ENCODE measurements around the gene METTL1. TPM values are rescaled to one million over a fixed set of nuclear protein-coding genes. Genes with fewer than 3 reads are reported as not detected.
A peak's percentile ranks its signal among the peaks of the same experiment; 100 is the strongest.
"Not testable (repeated sequence)": the region's sequence is repeated elsewhere in the genome, so short reads cannot be mapped to it uniquely, and the experiment has no call there.

METTL1 gene
- polyA plus RNA-seq, 10 donors: 19.5 to 28.7 (median 25.8) TPM

GRCh38 chr12:57726151-57726883, 45.6 kb downstream of the METTL1 start:
- DNase-seq: peak in 2 of 3 donors; percentile 72 to 78

DNA sequence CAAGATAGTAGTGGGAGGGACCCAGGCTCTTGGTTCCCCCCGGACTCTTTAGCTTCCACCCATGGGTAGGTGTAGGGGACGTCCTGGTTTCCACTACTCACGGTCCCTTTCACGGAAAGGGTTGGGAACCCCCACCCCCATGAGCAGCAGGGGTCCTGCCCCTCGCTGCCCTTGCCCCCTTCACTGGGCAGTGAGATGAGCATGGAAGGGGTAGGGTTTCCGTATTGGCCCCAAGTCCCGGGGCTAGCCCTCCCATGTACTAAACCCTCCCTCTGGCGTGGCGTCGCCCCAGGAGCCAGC, 46.1 kb downstream of the METTL1 start:
- DNase-seq: no peak

DNA sequence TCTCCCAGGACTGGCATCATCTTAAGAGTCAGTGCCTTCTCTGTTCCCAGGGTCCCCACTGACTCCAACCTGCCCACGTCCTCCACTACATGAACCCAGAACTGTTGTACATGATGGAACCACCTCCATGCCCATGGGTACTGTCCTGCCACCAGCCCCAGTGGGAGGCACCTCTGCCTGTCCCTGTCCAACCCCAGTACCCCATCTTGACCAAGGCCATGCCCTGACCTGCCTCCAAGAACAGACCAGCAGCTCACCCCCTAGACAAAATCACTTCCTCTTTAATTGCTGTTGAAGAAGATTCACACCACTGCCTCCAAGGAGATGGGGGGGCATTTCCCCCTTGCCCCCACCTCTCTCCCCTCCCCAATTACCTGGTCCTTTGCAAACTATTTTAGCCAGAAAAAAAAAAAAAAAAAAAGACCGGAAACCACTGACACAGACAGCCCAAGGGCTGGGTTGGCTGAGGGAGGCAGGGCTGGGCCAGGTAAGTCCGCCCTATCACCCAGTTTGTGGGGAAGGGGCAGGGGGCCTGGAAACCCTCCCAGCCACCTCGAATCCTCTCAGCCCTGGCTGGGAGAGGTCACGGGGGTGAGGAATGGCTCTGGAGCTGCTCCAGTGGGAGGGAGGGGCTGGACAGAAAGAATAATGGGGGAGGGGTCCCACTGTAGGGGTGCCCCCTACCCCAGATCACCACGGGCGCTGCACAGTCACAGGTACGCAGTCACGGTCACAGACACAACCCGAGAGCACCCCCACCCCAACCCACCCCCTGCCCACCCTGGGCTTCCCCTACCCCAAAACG, 46.8 kb downstream of the METTL1 start:
- peak in 1 of 3 donors; percentile 4 for DNase-seq

DNA sequence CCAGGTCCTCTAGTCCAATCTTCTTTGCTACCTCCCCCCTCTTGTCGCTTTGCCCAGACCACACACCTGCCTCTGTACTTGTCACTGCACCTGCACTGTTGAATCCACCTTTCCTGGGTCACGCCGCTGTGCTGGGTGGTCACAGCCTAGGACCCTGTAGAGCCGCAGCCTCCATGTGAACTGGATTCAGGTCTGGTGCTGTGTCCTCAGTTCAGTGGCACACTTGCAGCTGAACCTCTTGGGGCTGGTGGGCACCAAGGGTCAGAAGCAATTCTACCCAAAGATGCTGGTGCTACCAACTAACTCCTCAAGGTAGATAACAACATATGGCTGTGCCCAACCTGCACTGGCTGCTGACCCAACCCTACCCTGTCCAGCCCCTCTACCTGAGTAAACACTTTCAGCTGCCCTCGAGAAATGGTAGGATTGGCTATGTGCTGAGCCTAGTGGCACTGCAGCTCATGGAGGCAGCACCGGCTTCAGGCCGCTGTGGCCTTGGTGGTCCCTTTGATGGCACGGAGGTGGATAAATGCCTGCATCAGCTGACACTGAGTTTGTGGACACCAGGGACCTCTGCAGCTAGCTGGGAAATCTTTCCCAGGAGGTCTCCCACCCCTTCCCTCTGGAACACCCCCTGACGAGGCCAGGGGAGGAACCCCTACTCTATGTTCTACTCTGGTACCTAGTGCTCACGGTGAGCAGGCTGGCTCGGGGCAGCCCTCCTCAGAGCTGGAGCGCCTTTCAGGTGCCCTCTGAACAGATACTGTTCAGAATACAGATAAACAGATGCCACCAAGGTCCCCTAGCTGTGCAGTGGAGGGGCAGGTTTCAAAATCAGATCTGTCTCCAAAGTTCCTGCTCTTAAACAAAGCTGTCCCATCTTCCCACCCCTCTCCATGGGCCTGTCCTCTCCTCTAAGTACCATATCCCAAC, 47.6 kb downstream of the METTL1 start:
- DNase-seq: peak in 1 of 3 donors; percentile 7

DNA sequence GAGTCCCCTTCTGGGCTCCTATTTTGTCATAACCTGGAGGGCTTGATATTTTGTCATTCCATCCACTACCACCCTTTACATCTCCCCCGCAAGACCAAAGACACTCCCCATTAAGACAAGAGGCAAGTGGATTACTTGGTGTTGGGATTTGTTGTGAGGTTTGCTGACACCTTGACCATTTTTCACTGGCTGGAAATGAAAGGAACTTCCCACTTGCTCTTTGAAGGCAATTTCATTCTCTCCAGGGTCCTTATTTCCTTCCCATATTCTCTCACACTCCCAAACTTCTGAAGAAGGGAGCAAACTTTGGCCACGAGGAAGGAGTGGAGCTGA, 48.3 kb downstream of the METTL1 start:
- peak in 1 of 3 donors; percentile 2 for DNase-seq

DNA sequence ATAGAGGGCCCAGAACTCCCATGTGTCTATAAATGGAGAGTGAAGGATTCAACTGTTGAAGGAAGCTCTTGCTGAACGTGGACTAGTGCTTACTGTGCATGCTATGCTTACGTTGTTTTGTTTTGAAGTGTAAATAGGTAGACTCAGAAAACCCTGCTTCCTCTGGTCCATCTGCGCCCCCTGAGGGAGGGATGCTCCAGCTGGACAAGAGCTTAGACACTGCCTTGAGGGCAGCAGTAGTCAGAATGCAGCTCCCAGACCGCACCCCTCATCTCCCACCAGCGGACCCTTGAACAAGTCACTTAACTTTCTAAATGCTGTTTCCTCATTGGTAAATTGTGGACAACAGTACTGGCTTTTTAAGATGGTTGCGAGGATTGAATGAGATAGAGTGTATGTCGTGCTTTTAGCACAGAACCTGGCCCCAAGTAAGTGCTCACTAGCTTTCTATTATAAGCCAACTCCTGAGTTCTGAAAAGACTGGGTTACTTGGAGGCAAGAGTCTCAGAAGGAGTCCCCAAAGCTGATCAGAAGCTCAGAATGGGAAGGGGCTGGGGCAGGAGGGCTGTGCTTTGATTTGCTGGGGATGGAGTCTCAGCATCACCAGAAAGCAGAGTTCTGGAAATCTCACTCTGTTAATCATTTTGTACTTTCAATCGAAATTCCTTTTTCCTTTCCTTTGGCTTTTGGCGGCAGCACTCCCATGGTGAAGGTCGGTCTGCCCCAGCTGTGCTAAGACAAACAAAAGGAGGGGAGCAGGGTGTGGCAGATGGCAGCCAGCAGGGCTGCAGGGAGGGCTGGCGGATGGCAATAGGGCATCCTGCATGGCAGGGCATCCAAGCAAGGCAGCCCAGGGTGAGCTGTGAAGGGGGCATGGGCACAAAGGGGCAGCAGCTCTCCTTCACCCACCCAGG, 48.9 kb downstream of the METTL1 start:
- DNase-seq: peak in 1 of 3 donors; percentile 7

GRCh38 chr12:57721846-57722608, 49.9 kb downstream of the METTL1 start:
- not testable (repeated sequence) for DNase-seq

- DNase-seq: no peak
Measured at GRCh38 chr12:57720606-57721595, 51.0 kb downstream of the METTL1 start.

- DNase-seq: no peak
Measured at GRCh38 chr12:57719777-57720605, 51.9 kb downstream of the METTL1 start.

DNA sequence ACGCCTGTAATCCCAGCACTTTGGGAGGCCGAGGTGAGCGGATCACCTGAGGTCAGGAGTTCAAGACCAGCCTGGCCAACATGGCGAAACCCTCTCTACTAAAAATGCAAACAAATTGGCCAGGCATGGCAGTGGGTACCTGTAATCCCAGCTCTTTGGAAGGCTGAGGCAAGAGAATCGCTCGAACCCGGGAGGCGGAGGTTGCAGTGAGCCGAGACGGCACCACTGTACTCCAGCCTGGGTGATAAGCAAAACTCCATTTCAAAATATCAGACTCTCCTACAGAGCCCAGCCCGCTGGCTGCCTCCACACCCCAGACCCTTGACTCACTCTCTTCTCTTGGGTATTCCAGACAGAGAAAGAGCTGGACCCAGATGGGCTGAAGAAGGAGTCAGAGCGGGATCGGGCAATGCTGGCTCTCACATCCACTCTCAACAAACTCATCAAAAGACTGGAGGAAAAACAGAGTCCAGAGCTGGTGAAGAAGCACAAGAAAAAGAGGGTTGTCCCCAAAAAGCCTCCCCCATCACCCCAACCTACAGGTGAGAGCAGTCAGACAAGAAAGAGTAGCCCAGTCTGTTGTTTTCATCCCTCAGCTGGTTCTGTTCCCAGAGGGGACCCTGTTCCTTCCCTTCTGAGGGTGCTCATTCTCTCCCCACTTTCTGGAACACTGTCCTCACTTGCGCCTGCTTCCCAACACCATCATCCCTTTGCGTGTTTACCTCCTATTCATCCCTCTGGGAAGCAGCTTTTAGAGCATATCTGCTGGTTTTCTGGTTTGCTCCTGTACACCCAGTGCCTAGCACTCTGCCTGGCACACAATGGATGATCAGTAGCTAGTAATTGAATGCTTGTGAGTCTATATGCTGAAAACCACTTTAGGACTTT, 53.0 kb downstream of the METTL1 start:
- DNase-seq: no peak

Other genes with a start within 250 kb of the METTL1 start
- gene MBD6, start 249.3 kb downstream of the METTL1 start, polyA plus RNA-seq (ENCODE audit: insufficient read length in 10 of 10): 10 to 100 TPM; 29.4 to 50.0 (median 36.5) TPM
- gene DCTN2, start 224.9 kb downstream of the METTL1 start, polyA plus RNA-seq (ENCODE audit: insufficient read length in 10 of 10): 100 to 1,000 TPM; 131 to 157 (median 148) TPM
- under 1 TPM in 9 of 10 donors, not detected in 1; 0.08 to 0.46 (median 0.17) TPM for gene KIF5A, start 222.1 kb downstream of the METTL1 start, polyA plus RNA-seq (ENCODE audit: insufficient read length in 10 of 10)
- gene PIP4K2C, start 180.9 kb downstream of the METTL1 start, polyA plus RNA-seq (ENCODE audit: insufficient read length in 10 of 10): 10 to 100 TPM; 10.4 to 16.0 (median 11.4) TPM
- gene DTX3, start 167.3 kb downstream of the METTL1 start, polyA plus RNA-seq (ENCODE audit: insufficient read length in 10 of 10): 10 to 100 TPM; 21.8 to 42.7 (median 26.5) TPM
- 10 to 100 TPM; 30.5 to 47.9 (median 37.8) TPM for gene ARHGEF25, start 160.7 kb downstream of the METTL1 start, polyA plus RNA-seq (ENCODE audit: insufficient read length in 10 of 10)
- gene B4GALNT1, start 138.9 kb downstream of the METTL1 start, polyA plus RNA-seq (ENCODE audit: insufficient read length in 10 of 10): 1 to 10 TPM; 1.5 to 3.1 (median 2.6) TPM
- gene OS9, start 78.0 kb downstream of the METTL1 start, polyA plus RNA-seq (ENCODE audit: insufficient read length in 10 of 10): 100 to 1,000 TPM; 112 to 161 (median 121) TPM
- gene AGAP2, start 33.4 kb downstream of the METTL1 start, polyA plus RNA-seq (ENCODE audit: insufficient read length in 10 of 10): 10 to 100 TPM in 3 of 10 donors, 1 to 10 TPM in 7; 5.6 to 12.5 (median 7.3) TPM
- gene TSPAN31, start 27.1 kb downstream of the METTL1 start, polyA plus RNA-seq (ENCODE audit: insufficient read length in 10 of 10): 10 to 100 TPM; 38.1 to 52.2 (median 44.0) TPM
- gene CDK4, start 19.8 kb downstream of the METTL1 start, polyA plus RNA-seq (ENCODE audit: insufficient read length in 10 of 10): 100 to 1,000 TPM; 119 to 210 (median 154) TPM
- gene MARCHF9, start 17.0 kb downstream of the METTL1 start, polyA plus RNA-seq (ENCODE audit: insufficient read length in 10 of 10): 10 to 100 TPM in 1 of 10 donors, 1 to 10 TPM in 9; 6.6 to 10.2 (median 7.9) TPM
- 1 to 10 TPM in 3 of 10 donors, under 1 TPM in 7; 0.20 to 1.3 (median 0.82) TPM for gene CYP27B1, start 5.0 kb downstream of the METTL1 start, polyA plus RNA-seq (ENCODE audit: insufficient read length in 10 of 10)
- 1 to 10 TPM; 5.6 to 10.0 (median 6.6) TPM for gene EEF1AKMT3, start 509 bp upstream of the METTL1 start, polyA plus RNA-seq (ENCODE audit: insufficient read length in 10 of 10)
- gene TSFM, start 10.7 kb upstream of the METTL1 start, polyA plus RNA-seq (ENCODE audit: insufficient read length in 10 of 10): 10 to 100 TPM; 22.6 to 34.7 (median 30.6) TPM
- gene AVIL, start 46.6 kb upstream of the METTL1 start, polyA plus RNA-seq (ENCODE audit: insufficient read length in 10 of 10): 10 to 100 TPM in 7 of 10 donors, 1 to 10 TPM in 3; 8.6 to 30.6 (median 12.6) TPM
- gene CTDSP2, start 74.6 kb upstream of the METTL1 start, polyA plus RNA-seq (ENCODE audit: insufficient read length in 10 of 10): 100 to 1,000 TPM; 181 to 215 (median 192) TPM
- 10 to 100 TPM in 4 of 10 donors, 1 to 10 TPM in 6; 4.9 to 11.5 (median 9.7) TPM for gene ATP23, start 169.5 kb upstream of the METTL1 start, polyA plus RNA-seq (ENCODE audit: insufficient read length in 10 of 10)

Measured in muscle of back (tissue), 11 donors.